B cell (primary cell): ENCODE measurements around the gene ABCG5. TPM values are rescaled to one million over a fixed set of nuclear protein-coding genes. Genes with fewer than 3 reads are reported as not detected.

Experiments used
- ATAC-seq: fragments of 200-7000 bp; cut with Tn5 transposase; one replicate; pipeline ENCODE4 v1.10.0; 2021; ENCODE audit warnings: low read depth, mild to moderate bottlenecking, moderate number of reproducible peaks, moderate library complexity
- CTCF ChIA-PET: fragments of 350-600 bp; sonication (Branson Sonifier 250); formaldehyde crosslinking; loops from one replicate; lab custom pipeline; 2021; ENCODE audit warnings: antibody characterized with exemption, inconsistent platforms; lab: Charles Lee
- POLR2A ChIA-PET: fragments of 350-600 bp; sonication (Branson Sonifier 250); formaldehyde crosslinking; loops from one replicate; lab custom pipeline; 2021; ENCODE audit warnings: antibody characterized with exemption; lab: Charles Lee
- DNase-seq: peaks from one replicate; pipeline ENCODE4 v3.0.0; 2013
- H2AFZ ChIP-seq: 2 replicates; pipeline ENCODE4 v1.6.1; 2012; ENCODE audit warnings: mild to moderate bottlenecking, low read depth, low read length; ENCODE audit not compliant: insufficient read depth, poor library complexity, severe bottlenecking
- H3K27ac ChIP-seq, 2 donors: 1 replicate in 1 of 2; 2 replicates in 1 of 2; pipeline ENCODE4 v1.5.1; 2012 to 2013; ENCODE audit warnings: low read length in 2 of 2, mild to moderate bottlenecking in 2 of 2, moderate library complexity in 1 of 2
- H3K27me3 ChIP-seq, 4 experiments: fragments of 200-600 bp in 1 of 4; sonication (generic) in 1 of 4; replicated peaks in 1 of 4; 1 replicate in 2 of 4; 2 replicates in 2 of 4; pipeline versions ENCODE4 v1.6.1 to v1.7.0; 2013 to 2016; ENCODE audit warnings: low read length in 3 of 4, mild to moderate bottlenecking in 2 of 4, mixed read lengths in 1 of 4, moderate library complexity in 1 of 4; ENCODE audit not compliant: insufficient read depth in 4 of 4, control insufficient read depth in 3 of 4; ENCODE audit errors: control extremely low read depth in 1 of 4
- H3K36me3 ChIP-seq, 2 experiments: replicated peaks in 1 of 2; 1 replicate in 1 of 2; 2 replicates in 1 of 2; pipeline versions ENCODE4 v1.6.1 to v1.7.1; 2013; ENCODE audit warnings: low read length in 1 of 2; ENCODE audit not compliant: insufficient read depth in 2 of 2, control insufficient read depth in 1 of 2; ENCODE audit errors: control extremely low read depth in 1 of 2, extremely low read depth in 1 of 2
- H3K4me1 ChIP-seq, 2 donors: fragments of 200-600 bp in 1 of 2; sonication (generic) in 1 of 2; 1 replicate in 1 of 2; 2 replicates in 1 of 2; pipeline versions ENCODE4 v1.5.1 to v1.6.1; 2013 to 2017; ENCODE audit warnings: low read length in 2 of 2; ENCODE audit not compliant: control insufficient read depth in 2 of 2, insufficient read depth in 2 of 2
- H3K4me2 ChIP-seq: replicated peaks from 2 replicates; pipeline ENCODE3; 2012; ENCODE audit warnings: mild to moderate bottlenecking, low read depth, low read length; ENCODE audit not compliant: poor library complexity, severe bottlenecking
- H3K4me3 ChIP-seq, 5 experiments: fragments of 200-600 bp in 1 of 5; sonication (generic) in 1 of 5; 1 replicate in 3 of 5; 2 replicates in 2 of 5; pipeline versions ENCODE4 v1.5.1 to v1.7.0; 2011 to 2016; ENCODE audit warnings: low read length in 4 of 5, mild to moderate bottlenecking in 4 of 5, low read depth in 2 of 5, control low read depth in 1 of 5, moderate library complexity in 1 of 5; ENCODE audit not compliant: insufficient read depth in 1 of 5; ENCODE audit errors: control extremely low read depth in 1 of 5, extremely low read depth in 1 of 5
- H3K79me2 ChIP-seq: fragments of 200-600 bp; sonication (generic); one replicate; pipeline ENCODE4 v1.6.0; 2016; ENCODE audit warnings: low read length; ENCODE audit not compliant: control insufficient read depth, insufficient read depth
- H3K9ac ChIP-seq: fragments of 200-600 bp; sonication (generic); 2 replicates; pipeline ENCODE4 v1.6.1; 2017; ENCODE audit warnings: mild to moderate bottlenecking, low read length, moderate library complexity
- H3K9me3 ChIP-seq, 3 donors: one replicate each; pipeline versions ENCODE4 v1.6.1 to v1.7.1; 2013; ENCODE audit warnings: low read length in 2 of 3; ENCODE audit not compliant: control insufficient read depth in 2 of 3, insufficient read depth in 1 of 3; ENCODE audit errors: control extremely low read depth in 1 of 3
- H4K20me1 ChIP-seq: 2 replicates; pipeline ENCODE4 v1.6.0; 2012; ENCODE audit warnings: mild to moderate bottlenecking, low read length; ENCODE audit not compliant: insufficient read depth, control insufficient read depth, poor library complexity, severe bottlenecking
- H3K27ac Mint-ChIP-seq: one replicate; pipeline ENCODE4 v1.8.0; 2021; ENCODE audit warnings: mixed read lengths
- H3K27me3 Mint-ChIP-seq: one replicate; pipeline ENCODE4 v1.8.0; 2021; ENCODE audit warnings: mixed read lengths
- H3K4me1 Mint-ChIP-seq: one replicate; pipeline ENCODE4 v1.8.0; 2021; ENCODE audit warnings: mixed read lengths
- H3K4me3 Mint-ChIP-seq: one replicate; pipeline ENCODE4 v1.8.0; 2021; ENCODE audit warnings: mixed read lengths
- H3K9me3 Mint-ChIP-seq: one replicate; pipeline ENCODE4 v1.8.0; 2022; ENCODE audit warnings: mixed read lengths; ENCODE audit not compliant: insufficient read depth
- EZH2 ChIP-seq: IDR thresholded peaks from 2 replicates; pipeline ENCODE4 v1.6.1; 2012; ENCODE audit warnings: borderline replicate concordance, low read depth, mild to moderate bottlenecking, moderate library complexity, low read length; ENCODE audit not compliant: insufficient read depth, poor library complexity, severe bottlenecking
- WGBS: methylation state at CpG from one replicate; pipeline ENCODE4 v1.1.5; 2013; ENCODE audit warnings: missing lambda C conversion rate; ENCODE audit not compliant: insufficient coverage; 5-methylcytosine and 5-hydroxymethylcytosine counted together
- intact Hi-C: fragments of 100-400 bp; cut with micrococcal nuclease; formaldehyde crosslinking; loops from one replicate; pipeline ENCODE4 v1.10.0; 2022
- polyA plus RNA-seq: library from polyadenylated mRNA; depleted of rRNA; stranded (reverse); fragments of >200 nt; gene quantifications from 2 replicates; pipeline ENCODE4 v1.2.3, GENCODE V29; 2012
- total RNA-seq, 2 donors: library from RNA; stranded (reverse); fragments of 120-200 nt in 1 of 2; gene quantifications; 1 replicate in 1 of 2; 2 replicates in 1 of 2; pipeline versions ENCODE4 v1.2.3 to v1.2.4, GENCODE V29; 2013 to 2022
- TF ChIP-seq, protein P1 (sequence below): fragments of 200-600 bp; IDR thresholded peaks from one replicate; pipeline ENCODE4 v1.8.0; 2022; ENCODE audit warnings: antibody characterized with exemption, mild to moderate bottlenecking

The ABCG5 gene
- total and polyA plus RNA-seq, 2 donors (not counting 1 experiment from before 2014, with no cell fraction given), result not detected

DNA sequence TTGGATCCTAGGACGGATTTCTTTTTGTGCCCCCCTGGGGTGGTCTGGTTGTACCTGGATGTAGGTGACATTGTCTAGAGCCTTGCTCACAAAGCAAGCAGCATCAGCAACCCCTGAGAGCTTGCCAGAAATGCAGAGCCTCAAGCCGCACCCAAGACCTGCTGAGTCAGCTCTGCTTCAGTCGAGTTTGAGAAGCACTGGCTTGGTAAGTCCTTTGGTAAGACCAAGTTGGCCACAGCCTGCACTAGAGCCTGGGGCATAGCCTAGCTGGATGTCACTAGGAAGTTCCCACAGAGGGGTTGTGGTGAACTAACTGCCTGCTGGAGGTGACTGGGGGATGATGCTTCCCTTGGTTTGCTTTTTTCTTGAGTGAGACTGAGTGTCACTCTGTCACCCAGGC is 6.2 kb downstream of the ABCG5 start:
- ATAC-seq, result no peak
- no peaks in the 10 kb centered on the region for H3K9me3 ChIP-seq
- H3K27me3 ChIP-seq, result peaks cover 0 to 19% (median 0%) of the 10 kb centered on the region in 4 experiments
- H3K4me3 ChIP-seq, result no peak overlapping the region
- TF ChIP-seq, protein P1, sequence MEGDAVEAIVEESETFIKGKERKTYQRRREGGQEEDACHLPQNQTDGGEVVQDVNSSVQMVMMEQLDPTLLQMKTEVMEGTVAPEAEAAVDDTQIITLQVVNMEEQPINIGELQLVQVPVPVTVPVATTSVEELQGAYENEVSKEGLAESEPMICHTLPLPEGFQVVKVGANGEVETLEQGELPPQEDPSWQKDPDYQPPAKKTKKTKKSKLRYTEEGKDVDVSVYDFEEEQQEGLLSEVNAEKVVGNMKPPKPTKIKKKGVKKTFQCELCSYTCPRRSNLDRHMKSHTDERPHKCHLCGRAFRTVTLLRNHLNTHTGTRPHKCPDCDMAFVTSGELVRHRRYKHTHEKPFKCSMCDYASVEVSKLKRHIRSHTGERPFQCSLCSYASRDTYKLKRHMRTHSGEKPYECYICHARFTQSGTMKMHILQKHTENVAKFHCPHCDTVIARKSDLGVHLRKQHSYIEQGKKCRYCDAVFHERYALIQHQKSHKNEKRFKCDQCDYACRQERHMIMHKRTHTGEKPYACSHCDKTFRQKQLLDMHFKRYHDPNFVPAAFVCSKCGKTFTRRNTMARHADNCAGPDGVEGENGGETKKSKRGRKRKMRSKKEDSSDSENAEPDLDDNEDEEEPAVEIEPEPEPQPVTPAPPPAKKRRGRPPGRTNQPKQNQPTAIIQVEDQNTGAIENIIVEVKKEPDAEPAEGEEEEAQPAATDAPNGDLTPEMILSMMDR, result no peak
- TF ChIP-seq EZH2, result no peak
- no peaks in the 10 kb centered on the region for H3K4me1 ChIP-seq
- Mint-ChIP-seq H3K9me3 (no peaks in the 10 kb centered on the region), H3K27me3 (peaks cover 24% of the 10 kb centered on the region), H3K27ac (no peak overlapping the region), H3K4me1 (peaks cover 2% of the 10 kb centered on the region), H3K4me3 (no peak overlapping the region)
- no peak overlapping the region for H3K4me2 ChIP-seq
- CTCF ChIA-PET, result no interaction called here
- intact Hi-C loops, result no loop called here
- H4K20me1 ChIP-seq, result no peaks in the 10 kb centered on the region
- 75% methylated on average over 3 of the region's 3 CpGs for WGBS
- H3K79me2 ChIP-seq, result no peaks in the 10 kb centered on the region
- DNase-seq, result no peak
- no peak overlapping the region for H3K27ac ChIP-seq
- POLR2A ChIA-PET, result no interaction called here
- H3K36me3 ChIP-seq, result no peaks in the 10 kb centered on the region
- H2AFZ ChIP-seq, result no peak overlapping the region
- no peak overlapping the region for H3K9ac ChIP-seq

DNA sequence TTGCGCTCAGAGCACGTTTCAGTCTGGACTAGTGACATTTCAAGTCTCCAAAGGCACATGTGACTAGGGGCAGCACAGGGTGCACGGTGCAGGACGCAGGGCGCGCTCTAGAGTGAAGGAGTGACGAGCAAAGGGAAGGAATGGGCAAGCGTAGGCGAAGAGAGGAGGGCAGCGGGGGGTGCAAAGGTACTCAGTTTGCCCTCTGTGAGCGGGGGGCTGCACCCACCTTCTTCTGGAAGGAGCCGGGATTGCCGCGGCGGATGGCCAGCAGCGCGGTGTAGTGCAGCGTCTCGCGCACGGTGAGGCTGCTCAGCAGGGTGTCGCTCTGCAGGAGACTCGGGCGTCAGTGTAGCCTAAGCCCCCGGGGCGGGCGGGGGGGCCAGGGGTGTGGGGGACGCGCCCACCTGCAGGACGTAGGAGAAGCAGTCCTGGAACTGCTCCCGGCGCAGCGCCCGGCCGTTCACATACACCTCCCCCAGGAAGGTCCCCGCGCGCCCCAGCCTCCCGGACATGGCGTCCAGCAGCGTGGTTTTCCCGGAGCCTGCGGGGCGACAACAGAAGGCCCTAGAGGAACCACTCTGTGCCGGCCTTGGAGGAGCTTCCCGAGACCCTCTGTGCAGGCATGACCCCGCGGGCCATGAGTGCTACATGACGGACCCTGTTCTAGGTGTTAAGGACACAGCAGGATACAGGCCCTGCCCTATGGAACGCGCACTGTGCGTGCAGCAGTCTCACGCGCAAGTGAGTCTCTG is 6.9 kb downstream of the ABCG5 start:
- Mint-ChIP-seq H3K9me3 (no peaks in the 10 kb centered on the region), H3K4me3 (no peak overlapping the region), H3K4me1 (peaks cover 2% of the 10 kb centered on the region), H3K27ac (no peak overlapping the region), H3K27me3 (peaks cover 24% of the 10 kb centered on the region)
- no peaks in the 10 kb centered on the region for H3K9me3 ChIP-seq
- intact Hi-C loops, result no loop called here
- ChIA-PET CTCF (interaction anchor here (0.6 kb wide), 1 partner anchor 35 kb away, joined by 4 read pairs; no protein-coding TSS in a partner anchor), POLR2A (no interaction called here)
- H4K20me1 ChIP-seq, result no peaks in the 10 kb centered on the region
- H3K27me3 ChIP-seq, result peaks cover 0 to 19% (median 0%) of the 10 kb centered on the region in 4 experiments
- WGBS, result 15% methylated on average over 54 of the region's 54 CpGs
- no peak for DNase-seq
- no peak for TF ChIP-seq EZH2
- TF ChIP-seq, protein P1, result no peak
- no peaks in the 10 kb centered on the region for H3K79me2 ChIP-seq
- no peak overlapping the region for H3K9ac ChIP-seq
- no peak overlapping the region for H2AFZ ChIP-seq
- ATAC-seq, result no peak
- no peaks in the 10 kb centered on the region for H3K36me3 ChIP-seq
- no peak overlapping the region for H3K4me3 ChIP-seq
- H3K27ac ChIP-seq, result no peak overlapping the region
- no peaks in the 10 kb centered on the region for H3K4me1 ChIP-seq
- no peak overlapping the region for H3K4me2 ChIP-seq
